ENCODE results near the gene CNKSR1.

The CNKSR1 gene

DNA sequence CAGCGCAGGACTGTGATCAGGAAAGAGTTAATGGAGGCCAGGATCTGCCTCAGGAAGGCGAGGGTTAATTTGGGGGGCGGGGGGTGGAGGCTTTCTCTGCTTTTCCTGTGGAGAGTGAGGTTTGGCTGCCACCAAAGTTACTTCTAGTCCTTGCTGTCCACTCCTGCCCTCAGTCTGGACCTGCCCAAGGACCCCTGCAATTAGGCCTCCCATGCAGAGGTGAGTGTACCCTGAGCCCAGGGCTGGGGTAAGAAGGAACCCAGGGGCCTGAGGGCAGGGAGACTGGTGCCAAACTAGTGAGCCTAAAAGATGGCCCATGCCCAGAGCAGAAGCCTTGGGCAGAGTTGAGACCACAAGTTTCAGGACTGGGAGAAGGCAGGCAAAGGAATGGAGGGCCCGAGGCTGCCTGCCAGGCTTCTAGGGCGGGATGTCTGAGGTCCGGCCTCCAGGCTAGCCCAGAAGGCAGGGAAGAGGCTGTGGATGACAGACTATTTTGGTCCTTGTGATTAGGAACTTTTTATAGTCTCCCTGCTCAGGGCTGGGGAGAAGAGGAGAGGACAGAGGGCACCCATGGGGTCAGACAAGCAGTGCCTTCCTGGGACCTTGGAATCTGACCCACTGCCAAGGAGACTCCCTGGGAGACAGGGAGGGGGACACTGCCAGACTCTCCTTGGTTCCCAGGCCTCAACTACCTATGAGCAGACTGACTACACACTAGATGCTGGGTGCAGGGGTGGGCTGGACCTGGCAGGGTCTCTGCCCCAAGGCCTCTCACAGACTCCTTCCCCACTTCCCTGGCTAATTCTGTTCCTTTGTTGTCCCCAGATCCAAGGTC, 18.2 kb upstream of the CNKSR1 start, which contains the start of gene FAM110D:
FAM110D (plus strand) TSS at position 172 of the 835 bp plus-strand sequence. CDS start 2,213 bp downstream, outside the sequence.
- peak; percentile 51 for ATAC-seq
- TF ChIP-seq BACH2 (CRISPR knock-in tag; IDR thresholded peaks at IDR 0.05; ENCODE audit: borderline replicate concordance) = no peak

DNA sequence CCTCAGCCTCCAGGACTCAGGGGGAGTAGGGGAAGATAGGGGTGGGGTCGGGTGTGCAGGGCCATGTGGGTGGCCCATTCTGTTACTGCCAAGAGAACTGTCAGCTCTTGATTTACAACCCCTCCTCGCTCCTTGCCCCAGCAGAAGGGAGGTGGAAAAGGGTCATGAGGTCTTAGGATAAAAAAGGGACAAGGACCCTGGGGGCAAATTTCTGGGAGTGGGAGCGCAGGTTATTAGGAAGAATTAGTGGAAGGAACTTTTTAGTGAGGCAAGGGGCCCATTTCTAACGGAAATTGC, 17.6 kb upstream of the CNKSR1 start:
- TF ChIP-seq PPARA (CRISPR knock-in tag; IDR thresholded peaks at IDR 0.05; ENCODE audit: borderline replicate concordance) = no peak
- no peak for TF ChIP-seq SNAI2 (CRISPR knock-in tag; IDR thresholded peaks at IDR 0.05)
- TF ChIP-seq ISL1 (CRISPR knock-in tag; IDR thresholded peaks at IDR 0.05) = no peak
- TF ChIP-seq ARNTL (CRISPR knock-in tag; IDR thresholded peaks at IDR 0.05; ENCODE audit: borderline replicate concordance, low read depth) = no peak
- TF ChIP-seq OSR1 (CRISPR knock-in tag; IDR thresholded peaks at IDR 0.05) = no peak
- TF ChIP-seq, protein P1, sequence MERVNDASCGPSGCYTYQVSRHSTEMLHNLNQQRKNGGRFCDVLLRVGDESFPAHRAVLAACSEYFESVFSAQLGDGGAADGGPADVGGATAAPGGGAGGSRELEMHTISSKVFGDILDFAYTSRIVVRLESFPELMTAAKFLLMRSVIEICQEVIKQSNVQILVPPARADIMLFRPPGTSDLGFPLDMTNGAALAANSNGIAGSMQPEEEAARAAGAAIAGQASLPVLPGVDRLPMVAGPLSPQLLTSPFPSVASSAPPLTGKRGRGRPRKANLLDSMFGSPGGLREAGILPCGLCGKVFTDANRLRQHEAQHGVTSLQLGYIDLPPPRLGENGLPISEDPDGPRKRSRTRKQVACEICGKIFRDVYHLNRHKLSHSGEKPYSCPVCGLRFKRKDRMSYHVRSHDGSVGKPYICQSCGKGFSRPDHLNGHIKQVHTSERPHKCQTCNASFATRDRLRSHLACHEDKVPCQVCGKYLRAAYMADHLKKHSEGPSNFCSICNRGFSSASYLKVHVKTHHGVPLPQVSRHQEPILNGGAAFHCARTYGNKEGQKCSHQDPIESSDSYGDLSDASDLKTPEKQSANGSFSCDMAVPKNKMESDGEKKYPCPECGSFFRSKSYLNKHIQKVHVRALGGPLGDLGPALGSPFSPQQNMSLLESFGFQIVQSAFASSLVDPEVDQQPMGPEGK (CRISPR knock-in tag; IDR thresholded peaks at IDR 0.05; ENCODE audit: borderline replicate concordance) = no peak
- TF ChIP-seq, protein P2, sequence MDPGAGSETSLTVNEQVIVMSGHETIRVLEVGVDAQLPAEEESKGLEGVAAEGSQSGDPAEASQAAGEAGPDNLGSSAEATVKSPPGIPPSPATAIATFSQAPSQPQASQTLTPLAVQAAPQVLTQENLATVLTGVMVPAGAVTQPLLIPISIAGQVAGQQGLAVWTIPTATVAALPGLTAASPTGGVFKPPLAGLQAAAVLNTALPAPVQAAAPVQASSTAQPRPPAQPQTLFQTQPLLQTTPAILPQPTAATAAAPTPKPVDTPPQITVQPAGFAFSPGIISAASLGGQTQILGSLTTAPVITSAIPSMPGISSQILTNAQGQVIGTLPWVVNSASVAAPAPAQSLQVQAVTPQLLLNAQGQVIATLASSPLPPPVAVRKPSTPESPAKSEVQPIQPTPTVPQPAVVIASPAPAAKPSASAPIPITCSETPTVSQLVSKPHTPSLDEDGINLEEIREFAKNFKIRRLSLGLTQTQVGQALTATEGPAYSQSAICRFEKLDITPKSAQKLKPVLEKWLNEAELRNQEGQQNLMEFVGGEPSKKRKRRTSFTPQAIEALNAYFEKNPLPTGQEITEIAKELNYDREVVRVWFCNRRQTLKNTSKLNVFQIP (CRISPR knock-in tag; IDR thresholded peaks at IDR 0.05; ENCODE audit: borderline replicate concordance, low read depth) = no peak
- TF ChIP-seq ZNF70 (CRISPR knock-in tag; IDR thresholded peaks at IDR 0.05) = no peak
- no peak for TF ChIP-seq ESRRG (CRISPR knock-in tag; IDR thresholded peaks at IDR 0.05)
- no peak for TF ChIP-seq ZNF8 (CRISPR knock-in tag; IDR thresholded peaks at IDR 0.05)
- TF ChIP-seq ZFP3 (CRISPR knock-in tag; IDR thresholded peaks at IDR 0.05) = no peak
- no peak for TF ChIP-seq TCF4 (CRISPR knock-in tag; IDR thresholded peaks at IDR 0.05; ENCODE audit: borderline replicate concordance)
- TF ChIP-seq ZC3H10 (CRISPR knock-in tag; IDR thresholded peaks at IDR 0.05) = no peak
- no peak for TF ChIP-seq ZNF565 (CRISPR knock-in tag; conservative IDR thresholded peaks at IDR 0.05; ENCODE audit: low read depth)
- TF ChIP-seq RARB (CRISPR knock-in tag; IDR thresholded peaks at IDR 0.05) = no peak
- no peak for ATAC-seq

DNA sequence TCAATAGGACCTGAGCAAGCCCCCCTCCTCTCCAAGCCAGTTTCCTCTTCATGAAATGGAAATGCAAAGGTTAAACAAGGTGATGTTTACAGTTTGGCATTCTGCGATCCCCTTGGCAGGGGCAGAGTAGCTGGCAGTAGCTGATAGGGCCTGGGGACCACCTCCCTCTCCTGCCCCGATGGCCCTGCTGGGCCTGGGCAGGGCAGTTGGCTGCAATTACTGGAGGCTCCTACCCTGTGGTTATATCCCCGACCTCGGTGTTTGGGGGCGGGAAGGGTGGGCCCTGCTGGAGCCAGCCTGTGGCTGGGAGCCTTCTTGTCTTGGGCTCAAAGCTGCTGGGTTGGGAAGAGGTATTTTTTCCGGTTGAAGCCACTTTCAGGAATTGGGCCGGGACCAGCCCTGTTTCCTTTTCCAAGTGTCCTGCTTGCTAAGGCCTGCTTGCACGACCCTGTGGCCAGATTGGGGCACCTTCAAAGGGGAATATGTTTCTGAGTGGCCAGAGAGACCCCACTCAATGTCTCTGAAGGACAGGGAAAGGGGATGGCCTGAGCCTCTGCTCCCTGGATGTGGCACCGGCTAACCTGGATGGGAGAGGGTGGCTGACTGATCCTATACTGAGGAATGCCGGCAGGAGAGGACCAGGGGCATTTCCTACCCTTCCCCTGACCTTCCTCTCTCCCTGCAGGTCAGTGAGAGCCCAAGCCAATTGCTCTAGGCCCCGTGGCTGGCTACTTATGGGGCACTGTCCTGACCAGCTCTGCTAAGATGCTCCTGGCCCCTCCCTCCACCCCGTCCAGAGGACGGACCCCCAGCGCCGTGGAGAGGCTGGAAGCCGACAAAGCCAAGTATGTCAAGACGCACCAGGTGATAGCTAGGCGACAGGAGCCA, 16.5 kb upstream of the CNKSR1 start:
- no peak for ATAC-seq
- TF ChIP-seq ESRRG (CRISPR knock-in tag; IDR thresholded peaks at IDR 0.05) = no peak
- TF ChIP-seq CSDC2 (CRISPR knock-in tag; IDR thresholded peaks at IDR 0.05) = no peak
- no peak for TF ChIP-seq ISL1 (CRISPR knock-in tag; IDR thresholded peaks at IDR 0.05)
- TF ChIP-seq GLIS3 (CRISPR knock-in tag; IDR thresholded peaks at IDR 0.05) = no peak
- no peak for TF ChIP-seq RARB (CRISPR knock-in tag; IDR thresholded peaks at IDR 0.05)
- no peak for TF ChIP-seq ZNF8 (CRISPR knock-in tag; IDR thresholded peaks at IDR 0.05)

DNA sequence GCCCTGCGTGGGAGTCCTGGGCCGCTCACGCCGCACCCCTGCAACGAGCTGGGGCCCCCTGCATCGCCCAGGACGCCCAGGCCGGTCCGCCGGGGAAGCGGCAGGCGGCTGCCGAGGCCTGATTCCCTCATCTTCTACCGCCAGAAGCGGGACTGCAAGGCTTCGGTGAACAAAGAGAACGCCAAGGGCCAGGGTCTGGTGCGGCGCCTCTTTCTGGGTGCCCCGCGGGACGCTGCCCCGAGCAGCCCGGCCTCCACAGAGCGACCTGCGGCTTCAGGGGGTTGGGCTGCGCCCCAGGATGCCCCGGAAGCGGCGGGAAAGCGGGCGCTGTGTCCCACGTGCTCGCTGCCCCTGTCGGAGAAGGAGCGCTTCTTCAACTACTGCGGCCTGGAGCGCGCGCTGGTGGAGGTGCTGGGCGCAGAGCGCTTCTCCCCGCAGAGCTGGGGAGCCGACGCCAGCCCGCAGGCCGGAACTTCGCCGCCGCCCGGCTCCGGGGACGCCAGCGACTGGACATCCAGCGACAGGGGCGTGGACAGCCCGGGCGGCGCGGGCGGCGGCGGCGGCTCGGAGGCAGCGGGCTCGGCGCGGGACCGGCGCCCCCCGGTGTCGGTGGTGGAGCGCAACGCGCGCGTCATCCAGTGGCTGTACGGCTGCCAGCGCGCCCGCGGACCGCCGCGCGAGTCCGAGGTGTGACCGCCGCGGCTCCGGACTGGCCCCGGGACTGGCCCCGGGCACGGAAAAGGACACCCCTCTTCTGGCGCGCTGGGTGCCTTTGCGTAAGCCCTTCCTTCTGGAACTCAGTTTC, 15.7 kb upstream of the CNKSR1 start:
- TF ChIP-seq ZNF70 (CRISPR knock-in tag; IDR thresholded peaks at IDR 0.05) (no peak), BACH2 (CRISPR knock-in tag; IDR thresholded peaks at IDR 0.05; ENCODE audit: borderline replicate concordance) (no peak), SNAI2 (CRISPR knock-in tag; IDR thresholded peaks at IDR 0.05) (no peak), OSR1 (CRISPR knock-in tag; IDR thresholded peaks at IDR 0.05) (no peak), ISL1 (CRISPR knock-in tag; IDR thresholded peaks at IDR 0.05) (no peak), GLIS3 (CRISPR knock-in tag; IDR thresholded peaks at IDR 0.05) (no peak), ARNTL (CRISPR knock-in tag; IDR thresholded peaks at IDR 0.05; ENCODE audit: borderline replicate concordance, low read depth) (no peak), ZFP3 (CRISPR knock-in tag; IDR thresholded peaks at IDR 0.05) (no peak), TCF4 (CRISPR knock-in tag; IDR thresholded peaks at IDR 0.05; ENCODE audit: borderline replicate concordance) (no peak), PPARA (CRISPR knock-in tag; IDR thresholded peaks at IDR 0.05; ENCODE audit: borderline replicate concordance) (no peak), ZFP30 (CRISPR knock-in tag; IDR thresholded peaks at IDR 0.05) (no peak), CSDC2 (CRISPR knock-in tag; IDR thresholded peaks at IDR 0.05) (no peak)
- TF ChIP-seq, protein P1 (CRISPR knock-in tag; IDR thresholded peaks at IDR 0.05; ENCODE audit: borderline replicate concordance) = no peak
- no peak for ATAC-seq

Data from SK-N-SH treated with all-trans-retinoic acid at 6 μM for 48 hours (cell line).